ENCODE measurements around the gene FCHSD2.

GRCh38 chr11:72863091-72863490 lies 279.0 kb downstream of the FCHSD2 start:
- TF ChIP-seq CTCF (IDR thresholded peaks at IDR 0.05; ENCODE audit: low read depth, low read length, missing input control) (no peak), MAX (IDR thresholded peaks at IDR 0.05) (no peak), SP1 (IDR thresholded peaks at IDR 0.05) (no peak), RAD21 (IDR thresholded peaks at IDR 0.05) (no peak), ZBTB33 (IDR thresholded peaks at IDR 0.05) (no peak), TAF1 (conservative IDR thresholded peaks at IDR 0.05) (no peak), REST (IDR thresholded peaks at IDR 0.05) (no peak), JUND (IDR thresholded peaks at IDR 0.05) (no peak)

Data from liver (tissue), 3 donors.